CD14-positive monocyte (primary cell): Measurements from ENCODE around the gene SMIM38. TPM values are rescaled to one million over a fixed set of nuclear protein-coding genes. Genes with fewer than 3 reads are reported as not detected.

Experiments used
- DNase-seq, 3 donors: peaks; one replicate each; pipeline ENCODE4 v3.0.0-alpha.2; 2011 to 2022
- H2AFZ ChIP-seq: 2 replicates; pipeline ENCODE4 v1.6.0; 2012; ENCODE audit warnings: mild to moderate bottlenecking, low read depth, low read length, inconsistent platforms; ENCODE audit not compliant: insufficient read depth, poor library complexity, severe bottlenecking
- H3K27ac ChIP-seq, 2 donors: 1 replicate in 1 of 2; 2 replicates in 1 of 2; pipeline ENCODE4 v1.5.1; 2012 to 2013; ENCODE audit warnings: low read length in 2 of 2, control low read depth in 1 of 2, inconsistent platforms in 1 of 2, low read depth in 1 of 2, mild to moderate bottlenecking in 1 of 2
- H3K27me3 ChIP-seq, 2 donors: one replicate each; pipeline versions ENCODE4 v1.6.0 to v1.6.1; 2011 to 2013; ENCODE audit warnings: low read length in 2 of 2; ENCODE audit not compliant: control insufficient read depth in 2 of 2, insufficient read depth in 2 of 2
- H3K36me3 ChIP-seq, 2 donors: replicated peaks in 1 of 2; 1 replicate in 1 of 2; 2 replicates in 1 of 2; pipeline versions ENCODE4 v1.5.1 to v1.6.1; 2012 to 2013; ENCODE audit warnings: low read length in 2 of 2, control low read depth in 1 of 2, inconsistent platforms in 1 of 2, mild to moderate bottlenecking in 1 of 2; ENCODE audit not compliant: insufficient read depth in 2 of 2, control insufficient read depth in 1 of 2
- H3K4me1 ChIP-seq, 2 donors: 1 replicate in 1 of 2; 2 replicates in 1 of 2; pipeline versions ENCODE4 v1.5.1 to v1.6.1; 2012 to 2013; ENCODE audit warnings: low read length in 2 of 2, control low read depth in 1 of 2, inconsistent platforms in 1 of 2, mild to moderate bottlenecking in 1 of 2, moderate library complexity in 1 of 2; ENCODE audit not compliant: insufficient read depth in 2 of 2, control insufficient read depth in 1 of 2
- H3K4me2 ChIP-seq: replicated peaks from 2 replicates; pipeline ENCODE3; 2012; ENCODE audit warnings: low read length, moderate library complexity, mild to moderate bottlenecking; ENCODE audit not compliant: poor library complexity, severe bottlenecking; ENCODE audit errors: extremely low read depth
- H3K4me3 ChIP-seq, 3 experiments: fragments of 200-600 bp in 1 of 3; sonication (generic) in 1 of 3; replicated peaks in 1 of 3; 1 replicate in 2 of 3; 2 replicates in 1 of 3; pipeline ENCODE4 v1.5.1; 2011 to 2013; ENCODE audit warnings: low read length in 3 of 3, mild to moderate bottlenecking in 3 of 3, control low read depth in 2 of 3, low read depth in 2 of 3, inconsistent platforms in 1 of 3, moderate library complexity in 1 of 3
- H3K79me2 ChIP-seq: 2 replicates; pipeline ENCODE4 v1.6.0; 2012; ENCODE audit warnings: mild to moderate bottlenecking, control low read depth, inconsistent platforms, low read length, moderate library complexity; ENCODE audit not compliant: insufficient read depth
- H3K9ac ChIP-seq: 2 replicates; pipeline ENCODE4 v1.6.0; 2017; ENCODE audit warnings: low read length, mild to moderate bottlenecking; ENCODE audit not compliant: insufficient read depth, poor library complexity, severe bottlenecking
- H3K9me3 ChIP-seq, 2 donors: replicated peaks in 1 of 2; 1 replicate in 1 of 2; 2 replicates in 1 of 2; pipeline versions ENCODE4 v1.5.1 to v1.6.1; 2012 to 2013; ENCODE audit warnings: low read length in 2 of 2, control low read depth in 1 of 2; ENCODE audit not compliant: control insufficient read depth in 1 of 2, insufficient read depth in 1 of 2
- H4K20me1 ChIP-seq: 2 replicates; pipeline ENCODE4 v1.6.0; 2012; ENCODE audit warnings: mild to moderate bottlenecking, low read length, control low read depth, moderate library complexity; ENCODE audit not compliant: insufficient read depth
- H3K27ac Mint-ChIP-seq, 7 donors: one replicate each; pipeline ENCODE4 v1.8.0; 2020; ENCODE audit warnings: mild to moderate bottlenecking in 7 of 7, mixed read lengths in 7 of 7, moderate library complexity in 6 of 7, inconsistent platforms in 2 of 7
- H3K27me3 Mint-ChIP-seq, 3 donors: one replicate each; pipeline ENCODE4 v1.8.0; 2021 to 2022; ENCODE audit warnings: low read depth in 3 of 3, mild to moderate bottlenecking in 3 of 3, mixed read lengths in 3 of 3, moderate library complexity in 3 of 3, inconsistent platforms in 1 of 3
- H3K36me3 Mint-ChIP-seq, 2 donors: one replicate each; pipeline ENCODE4 v1.8.0; 2020; ENCODE audit warnings: mixed read lengths in 2 of 2, inconsistent platforms in 1 of 2, mild to moderate bottlenecking in 1 of 2
- H3K4me1 Mint-ChIP-seq: one replicate; pipeline ENCODE4 v1.8.0; 2020; ENCODE audit warnings: mild to moderate bottlenecking, mixed read lengths
- H3K4me3 Mint-ChIP-seq, 2 donors: one replicate each; pipeline ENCODE4 v1.8.0; 2020; ENCODE audit warnings: mild to moderate bottlenecking in 2 of 2, mixed read lengths in 2 of 2, moderate library complexity in 1 of 2
- H3K9me3 Mint-ChIP-seq, 7 donors: one replicate each; pipeline ENCODE4 v1.8.0; 2020 to 2022; ENCODE audit warnings: mixed read lengths in 7 of 7, mild to moderate bottlenecking in 6 of 7, moderate library complexity in 6 of 7, inconsistent platforms in 2 of 7
- CTCF ChIP-seq: fragments of 200-600 bp; IDR thresholded peaks from one replicate; pipeline ENCODE4 v1.8.0; 2022; ENCODE audit warnings: antibody characterized with exemption, mild to moderate bottlenecking
- WGBS: methylation state at CpG from one replicate; pipeline ENCODE4 v1.1.5; 2013; ENCODE audit warnings: missing lambda C conversion rate; ENCODE audit not compliant: insufficient coverage; 5-methylcytosine and 5-hydroxymethylcytosine counted together
- intact Hi-C, 2 donors: fragments of 100-400 bp; cut with micrococcal nuclease; formaldehyde crosslinking; loops; one replicate each; pipeline versions ENCODE4 v1.15.0 to v1.15.1; 2023
- polyA plus RNA-seq, 3 donors: library from polyadenylated mRNA; depleted of rRNA in 1 of 3; unstranded in 2 of 3; stranded (reverse) in 1 of 3; fragments of 300-500 nt in 2 of 3; fragments of >200 nt in 1 of 3; fragmentation: Illumina TruSeq in 2 of 3; gene quantifications; 1 replicate in 2 of 3; 2 replicates in 1 of 3; pipeline ENCODE4 v1.2.3, GENCODE V29; 2012 to 2021

The SMIM38 gene
- polyA plus RNA-seq, 3 donors: 0.05 TPM; not detected in 2

GRCh38 chr11:69108559-69108958 is 47.2 kb upstream of the SMIM38 start:
- no peaks in the 10 kb centered on the region for H3K79me2 ChIP-seq
- peaks cover 2 to 12% (median 7%) of the 10 kb centered on the region in 7 donors for H3K9me3 Mint-ChIP-seq
- peaks cover 0 to 7% (median 6%) of the 10 kb centered on the region in 3 donors for H3K27me3 Mint-ChIP-seq
- no peaks in the 10 kb centered on the region for H3K36me3 ChIP-seq
- peaks cover 0 to 10% of the 10 kb centered on the region in 2 donors for H3K9me3 ChIP-seq
- no peak overlapping the region for H3K4me3 Mint-ChIP-seq
- H3K4me2 ChIP-seq: no peak overlapping the region
- no peaks in the 10 kb centered on the region for H3K4me1 Mint-ChIP-seq
- H3K27ac ChIP-seq: no peak overlapping the region
- intact Hi-C loops: no loop called here
- no peaks in the 10 kb centered on the region for H3K36me3 Mint-ChIP-seq
- H3K27ac Mint-ChIP-seq: no peak overlapping the region
- no peak for DNase-seq
- 100% methylated on average over 2 of the region's 5 CpGs for WGBS
- no peak overlapping the region for H2AFZ ChIP-seq
- no peaks in the 10 kb centered on the region for H3K4me1 ChIP-seq
- no peaks in the 10 kb centered on the region for H3K27me3 ChIP-seq
- H3K4me3 ChIP-seq: no peak overlapping the region
- no peak overlapping the region for H3K9ac ChIP-seq
- TF ChIP-seq CTCF: no peak
- no peaks in the 10 kb centered on the region for H4K20me1 ChIP-seq

GRCh38 chr11:69109101-69109500 is 46.6 kb upstream of the SMIM38 start:
- H3K9ac ChIP-seq: no peak overlapping the region
- peak overlapping the region in 1 of 7 donors; percentile 24 for H3K27ac Mint-ChIP-seq

More at GRCh38 chr11:69109101-69109500, 46.6 kb upstream of the SMIM38 start:
- Histone ChIP-seq H3K9me3 (peaks cover 0 to 10% of the 10 kb centered on the region in 2 donors), H3K36me3 (no peaks in the 10 kb centered on the region), H3K27ac (no peak overlapping the region), H3K79me2 (no peaks in the 10 kb centered on the region), H3K4me3 (no peak overlapping the region), H3K4me1 (no peaks in the 10 kb centered on the region), H3K27me3 (no peaks in the 10 kb centered on the region), H4K20me1 (no peaks in the 10 kb centered on the region), H2AFZ (no peak overlapping the region), H3K4me2 (no peak overlapping the region)
- no peak for DNase-seq
- 96% methylated on average over 2 of the region's 2 CpGs for WGBS
- Mint-ChIP-seq H3K9me3 (peaks cover 2 to 12% (median 7%) of the 10 kb centered on the region in 7 donors), H3K36me3 (no peaks in the 10 kb centered on the region), H3K27me3 (peaks cover 0 to 7% (median 3%) of the 10 kb centered on the region in 3 donors), H3K4me3 (no peak overlapping the region), H3K4me1 (no peaks in the 10 kb centered on the region)
- intact Hi-C loops: no loop called here
- TF ChIP-seq CTCF: no peak
